OCI-LY3 (cell line): Measurements from ENCODE around the gene EIF1.

Experiments
- CTCF ChIP-seq: fragments of 200-600, 300-600 bp; sonication (generic); IDR thresholded peaks from 2 replicates; pipeline ENCODE4 v1.5.1; 2014; ENCODE audit warnings: antibody characterized with exemption, low read length, low read depth
- EZH2phosphoT487 ChIP-seq: fragments of 200-600 bp; shearing (Covaris generic); IDR thresholded peaks from 2 replicates; pipeline ENCODE4 v1.6.1; 2018; ENCODE audit warnings: antibody characterized with exemption, mixed run types, low read depth

- TF ChIP-seq CTCF (no peak), EZH2phosphoT487 (no peak)
Measured at GRCh38 chr17:41681776-41682175, 6.9 kb upstream of the EIF1 start.
